Calu3 (cell line): ENCODE data around the gene ANKS6. TPM values are rescaled to one million over a fixed set of nuclear protein-coding genes. Genes with fewer than 3 reads are reported as not detected.
"Not testable (repeated sequence)": the region's sequence is repeated elsewhere in the genome, so short reads cannot be mapped to it uniquely, and the experiment has no call there.

Experiments used
- BruUV-seq: library from RNA; stranded (reverse); fragments of 400-500 nt; replicated peaks from 2 replicates; lab custom pipeline; 2021; lab: Mats Ljungman, UMichigan
- CTCF ChIA-PET: fragments of 300-600 bp; sonication (Branson Sonifier 250); formaldehyde crosslinking; loops from one replicate; lab custom pipeline; 2022; ENCODE audit warnings: antibody characterized with exemption; lab: Charles Lee
- DNase-seq: peaks from one replicate; pipeline ENCODE4 v3.0.0; 2022
- H3K27ac Mint-ChIP-seq: one replicate; pipeline ENCODE4 v1.8.0; 2022; ENCODE audit warnings: mixed read lengths; ENCODE audit not compliant: unreplicated experiment
- H3K27me3 Mint-ChIP-seq: one replicate; pipeline ENCODE4 v1.8.0; 2022; ENCODE audit warnings: mixed read lengths; ENCODE audit not compliant: unreplicated experiment
- H3K36me3 Mint-ChIP-seq: one replicate; pipeline ENCODE4 v1.8.0; 2022; ENCODE audit warnings: mild to moderate bottlenecking, moderate library complexity, mixed read lengths; ENCODE audit not compliant: insufficient read depth, unreplicated experiment
- H3K4me1 Mint-ChIP-seq: one replicate; pipeline ENCODE4 v1.8.0; 2022; ENCODE audit warnings: mild to moderate bottlenecking, low read depth, mixed read lengths; ENCODE audit not compliant: unreplicated experiment
- H3K4me3 Mint-ChIP-seq: one replicate; pipeline ENCODE4 v1.8.0; 2022; ENCODE audit warnings: mild to moderate bottlenecking, low read depth, moderate library complexity, mixed read lengths; ENCODE audit not compliant: unreplicated experiment
- H3K9me3 Mint-ChIP-seq: one replicate; pipeline ENCODE4 v1.8.0; 2022; ENCODE audit warnings: low read depth, mixed read lengths; ENCODE audit not compliant: unreplicated experiment
- CTCF ChIP-seq: fragments of 200-600 bp; IDR thresholded peaks from one replicate; pipeline ENCODE4 v1.8.0; 2022; ENCODE audit warnings: antibody characterized with exemption; ENCODE audit not compliant: unreplicated experiment
- intact Hi-C: fragments of 100-400 bp; cut with micrococcal nuclease; formaldehyde crosslinking; loops from one replicate; pipeline ENCODE4 v1.10.0; 2022; ENCODE audit not compliant: unreplicated experiment
- total RNA-seq: library from RNA; stranded (reverse); gene quantifications from 2 replicates; pipeline ENCODE4 v1.2.3, GENCODE V29; 2022

ANKS6 gene
- total RNA-seq, 1 experiment from 2014 or later, result 31.5 TPM

- no TSS peak for BruUV-seq
- DNase-seq, result no peak
- intact Hi-C loops, result no loop called here
- Mint-ChIP-seq H3K4me3 (no peak overlapping the region), H3K27me3 (peaks cover 3% of the 10 kb centered on the region), H3K4me1 (peaks cover 16% of the 10 kb centered on the region), H3K27ac (no peak overlapping the region), H3K36me3 (no peaks in the 10 kb centered on the region), H3K9me3 (no peaks in the 10 kb centered on the region)
- TF ChIP-seq CTCF, result no peak
- CTCF ChIA-PET, result no interaction called here
Measured at GRCh38 chr9:98688710-98689495, 107.5 kb downstream of the ANKS6 start.

- TF ChIP-seq CTCF, result no peak
- no peak overlapping the region for H3K4me3 Mint-ChIP-seq
- intact Hi-C loops, result no loop called here
- peaks cover 16% of the 10 kb centered on the region for H3K4me1 Mint-ChIP-seq
- no peak overlapping the region for H3K27ac Mint-ChIP-seq
- CTCF ChIA-PET, result interaction anchor here (0.5 kb wide), 1 partner anchor 302 kb away, joined by 4 read pairs; no protein-coding TSS in a partner anchor
- BruUV-seq, result no TSS peak
- no peaks in the 10 kb centered on the region for H3K36me3 Mint-ChIP-seq
- no peak for DNase-seq
- no peaks in the 10 kb centered on the region for H3K27me3 Mint-ChIP-seq
- no peaks in the 10 kb centered on the region for H3K9me3 Mint-ChIP-seq
Measured at GRCh38 chr9:98687911-98688310, 108.4 kb downstream of the ANKS6 start.

GRCh38 chr9:98686961-98687855 lies 109.1 kb downstream of the ANKS6 start:
- Mint-ChIP-seq H3K9me3 (no peaks in the 10 kb centered on the region), H3K27ac (peak overlapping the region; percentile 22), H3K4me3 (no peak overlapping the region), H3K4me1 (peaks cover 16% of the 10 kb centered on the region), H3K36me3 (no peaks in the 10 kb centered on the region), H3K27me3 (no peaks in the 10 kb centered on the region)
- CTCF ChIA-PET, result interaction anchor here (0.5 kb wide), 1 partner anchor 301 kb away, joined by 4 read pairs; no protein-coding TSS in a partner anchor
- no peak for TF ChIP-seq CTCF
- no TSS peak for BruUV-seq
- peak; percentile 28 for DNase-seq
- intact Hi-C loops, result no loop called here

- H3K27me3 Mint-ChIP-seq, CTCF ChIA-PET, H3K36me3 Mint-ChIP-seq, H3K9me3 Mint-ChIP-seq, BruUV-seq, intact Hi-C loops, DNase-seq, H3K27ac Mint-ChIP-seq, H3K4me3 Mint-ChIP-seq: not testable (repeated sequence)
- peaks cover 16% of the 10 kb centered on the region for H3K4me1 Mint-ChIP-seq
Measured at GRCh38 chr9:98684816-98685215, 111.5 kb downstream of the ANKS6 start.

Other genes with a start within 250 kb of the ANKS6 start
- gene GABBR2, start 87.6 kb downstream of the ANKS6 start, total RNA-seq, result 0.33 TPM in 1 of 2 replicates, not detected in the other
- 49.2 and 51.2 TPM in 2 replicates for gene GALNT12, start 11.1 kb upstream of the ANKS6 start, total RNA-seq
- gene COL15A1, start 147.4 kb upstream of the ANKS6 start, total RNA-seq, result not detected in 2 replicates